GM12878 (cell line): ENCODE data around the gene PLXNA2. TPM values are rescaled to one million over a fixed set of nuclear protein-coding genes. Genes with fewer than 3 reads are reported as not detected.

Experiments used
- ATAC-seq: fragments of 200-7000 bp; cut with Tn5 transposase; 3 replicates; pipeline ENCODE4 v1.9.1; 2020; ENCODE audit warnings: mild to moderate bottlenecking, moderate library complexity
- BruUV-seq: library from RNA; stranded (reverse); fragments of 400-500 nt; replicated peaks from 2 replicates; lab custom pipeline; 2021; lab: Mats Ljungman, UMichigan
- CTCF ChIA-PET: fragments of 300-600 bp; sonication (Branson Sonifier 250); formaldehyde crosslinking; extraction: SDS; loops from one replicate; lab custom pipeline; 2021; ENCODE audit warnings: inconsistent platforms; lab: Yijun Ruan, JAX
- POLR2A ChIA-PET: fragments of 350-600 bp; formaldehyde crosslinking; extraction: SDS; loops from one replicate; lab custom pipeline; 2021; ENCODE audit warnings: inconsistent platforms; lab: Charles Lee
- RAD21 ChIA-PET: fragments of 300-600 bp; sonication (Branson Sonifier 250); formaldehyde crosslinking; loops from one replicate; lab custom pipeline; 2023; ENCODE audit warnings: antibody characterized with exemption; ENCODE audit not compliant: unreplicated experiment; lab: Charles Lee
- SMC1A ChIA-PET: fragments of 300-600 bp; sonication (Branson Sonifier 250); formaldehyde crosslinking; loops from one replicate; lab custom pipeline; 2023; ENCODE audit not compliant: unreplicated experiment, uncharacterized antibody; lab: Charles Lee
- DNase-seq: peaks from one replicate; pipeline ENCODE4 v3.0.0-alpha.2; 2011; ENCODE audit warnings: low read depth, low spot score
- FAIRE-seq: peaks from 3 replicates; lab custom pipeline; 2011; peaks lifted over from hg19 to GRCh38; lab: Jason Lieb, UNC
- H2AFZ ChIP-seq: 2 replicates; pipeline ENCODE4 v1.6.0; 2011; ENCODE audit warnings: low read depth, low read length, control low read depth; ENCODE audit not compliant: control insufficient read depth
- H3K27ac ChIP-seq: 2 replicates; pipeline ENCODE4 v1.5.1; 2011; ENCODE audit warnings: control low read depth; ENCODE audit not compliant: control insufficient read depth, insufficient read depth
- H3K27me3 ChIP-seq, 2 experiments: replicated peaks in 1 of 2; 2 replicates each; pipeline versions ENCODE4 v1.6.0 to v1.6.1; 2011; ENCODE audit warnings: low read length in 1 of 2; ENCODE audit not compliant: control insufficient read depth in 2 of 2, insufficient read depth in 2 of 2
- H3K36me3 ChIP-seq, 2 experiments: 2 replicates each; pipeline ENCODE4 v1.5.1; 2011; ENCODE audit warnings: low read length in 1 of 2; ENCODE audit not compliant: control insufficient read depth in 2 of 2, insufficient read depth in 2 of 2
- H3K4me1 ChIP-seq: 2 replicates; pipeline ENCODE4 v1.6.1; 2011; ENCODE audit warnings: mild to moderate bottlenecking, low read length, moderate library complexity, mixed read lengths; ENCODE audit not compliant: control insufficient read depth, insufficient read depth
- H3K4me2 ChIP-seq: 2 replicates; pipeline ENCODE4 v1.6.0; 2011; ENCODE audit warnings: control low read depth; ENCODE audit not compliant: control insufficient read depth, insufficient read depth
- H3K4me3 ChIP-seq: fragments of 200-600 bp; sonication (generic); 2 replicates; pipeline ENCODE4 v1.5.1; 2016
- H3K79me2 ChIP-seq: 2 replicates; pipeline ENCODE4 v1.6.0; 2011; ENCODE audit warnings: low read length; ENCODE audit not compliant: control insufficient read depth, insufficient read depth
- H3K9ac ChIP-seq: 2 replicates; pipeline ENCODE4 v1.8.0; 2011; ENCODE audit warnings: low read length, control low read depth, mixed read lengths; ENCODE audit not compliant: control insufficient read depth, insufficient read depth
- H3K9me3 ChIP-seq: replicated peaks from 3 replicates; pipeline ENCODE4 v1.5.1; 2011; ENCODE audit warnings: mild to moderate bottlenecking, low read length; ENCODE audit not compliant: control insufficient read depth, insufficient read depth
- H4K20me1 ChIP-seq: 2 replicates; pipeline ENCODE4 v1.6.0; 2011; ENCODE audit not compliant: control insufficient read depth, insufficient read depth
- ASH2L ChIP-seq: fragments of 300-600, 200-600 bp; sonication (generic); IDR thresholded peaks from 2 replicates; pipeline ENCODE4 v1.6.1; 2017; ENCODE audit warnings: low read depth, mild to moderate bottlenecking, borderline replicate concordance
- CBX3 ChIP-seq: fragments of 200-600 bp; sonication (generic); IDR thresholded peaks from 2 replicates; pipeline ENCODE4 v1.6.1; 2016; ENCODE audit warnings: low read depth, borderline replicate concordance
- MEF2B ChIP-seq: fragments of 450-650 bp; IDR thresholded peaks from 2 replicates; pipeline ENCODE4 v1.6.1; 2018; ENCODE audit warnings: mild to moderate bottlenecking, moderate library complexity; ENCODE audit not compliant: partially characterized antibody, poor library complexity, severe bottlenecking
- SMARCA5 ChIP-seq: fragments of 450-650 bp; IDR thresholded peaks from 2 replicates; pipeline ENCODE4 v1.6.1; 2017; ENCODE audit warnings: mild to moderate bottlenecking
- SREBF1 ChIP-seq: IDR thresholded peaks from 2 replicates; pipeline ENCODE4 v1.6.1; 2012; ENCODE audit warnings: mild to moderate bottlenecking, low read length
- SRF ChIP-seq, 2 experiments: IDR thresholded peaks; 2 replicates each; pipeline ENCODE4 v1.6.1; 2011; ENCODE audit warnings: low read depth in 2 of 2, low read length in 2 of 2, mild to moderate bottlenecking in 1 of 2, moderate library complexity in 1 of 2
- STAT3 ChIP-seq: IDR thresholded peaks from 2 replicates; pipeline ENCODE4 v1.6.1; 2011; ENCODE audit warnings: low read depth, low read length, improper control_type of control experiment
- TAF1 ChIP-seq: IDR thresholded peaks from 2 replicates; pipeline ENCODE4 v1.6.1; 2011; ENCODE audit warnings: mild to moderate bottlenecking, low read depth, low read length, borderline replicate concordance
- TCF3 ChIP-seq: IDR thresholded peaks from 2 replicates; pipeline ENCODE4 v1.6.1; 2012; ENCODE audit warnings: low read depth, mild to moderate bottlenecking, low read length, borderline replicate concordance; ENCODE audit not compliant: insufficient read depth
- ZNF274 ChIP-seq: IDR thresholded peaks from one replicate; pipeline ENCODE4 v1.8.0; 2011; ENCODE audit not compliant: insufficient read length, insufficient read depth
- WGBS: methylation state at CpG from one replicate; pipeline ENCODE4 v1.1.6; 2016; ENCODE audit warnings: low lambda C conversion rate; ENCODE audit not compliant: insufficient replicate concordance, insufficient coverage; ENCODE audit errors: missing lambda C conversion rate; 5-methylcytosine and 5-hydroxymethylcytosine counted together
- in situ Hi-C: fragments of 300-500 bp; cut with MboI; formaldehyde crosslinking; loops from 9 replicates; pipeline ENCODE4 v1.14.3; 2018; ENCODE audit warnings: mixed read lengths
- intact Hi-C: fragments of 100-400 bp; cut with micrococcal nuclease; formaldehyde crosslinking; loops from one replicate; pipeline ENCODE4 v1.14.2; 2022; ENCODE audit not compliant: unreplicated experiment
- polyA plus RNA-seq, 11 experiments: library from polyadenylated mRNA; depleted of rRNA in 4 of 11; unstranded in 6 of 11; stranded (reverse) in 5 of 11; fragments of >200 nt; fragmentation: Nextera tagmentation in 4 of 11; fragmentation: Illumina TruSeq in 1 of 11; extraction: Ambion mirVana in 4 of 11; extraction: Trizol in 1 of 11; gene quantifications; 1 replicate in 1 of 11; 2 replicates in 10 of 11; pipeline versions ENCODE4 v1.2.1 to v1.2.3, GENCODE V29; 2011 to 2016; ENCODE audit warnings: inconsistent platforms in 2 of 11, missing spikeins in 2 of 11, low read depth in 1 of 11
- total RNA-seq, 4 experiments: library from RNA; depleted of rRNA in 3 of 4; stranded (reverse); fragments of >200 nt in 3 of 4; fragmentation: Illumina TruSeq in 1 of 4; extraction: Trizol in 1 of 4; gene quantifications; 2 replicates each; pipeline versions ENCODE4 v1.2.1 to v1.2.3, GENCODE V29; 2013 to 2021
- TF ChIP-seq, protein P1 (sequence below): fragments of 450-650 bp; IDR thresholded peaks from 2 replicates; pipeline ENCODE4 v1.6.1; 2017; ENCODE audit warnings: mild to moderate bottlenecking, moderate library complexity
- TF ChIP-seq, protein P2 (sequence below): fragments of 150-350 bp; IDR thresholded peaks from 2 replicates; pipeline ENCODE4 v1.6.1; 2014; ENCODE audit warnings: mild to moderate bottlenecking, low read depth, low read length
- TF ChIP-seq, protein P3 (sequence below): fragments of 450-650 bp; formaldehyde crosslinking; IDR thresholded peaks from 2 replicates; pipeline ENCODE4 v1.4.0; 2022; ENCODE audit warnings: mild to moderate bottlenecking, moderate library complexity

Gene PLXNA2
- total and polyA plus RNA-seq, 10 of the 15 experiments (the other 5 are each of a cell fraction or from before 2014, with no cell fraction given), result under 0.01 to 0.08 (median 0.07) TPM; not detected in 4

DNA sequence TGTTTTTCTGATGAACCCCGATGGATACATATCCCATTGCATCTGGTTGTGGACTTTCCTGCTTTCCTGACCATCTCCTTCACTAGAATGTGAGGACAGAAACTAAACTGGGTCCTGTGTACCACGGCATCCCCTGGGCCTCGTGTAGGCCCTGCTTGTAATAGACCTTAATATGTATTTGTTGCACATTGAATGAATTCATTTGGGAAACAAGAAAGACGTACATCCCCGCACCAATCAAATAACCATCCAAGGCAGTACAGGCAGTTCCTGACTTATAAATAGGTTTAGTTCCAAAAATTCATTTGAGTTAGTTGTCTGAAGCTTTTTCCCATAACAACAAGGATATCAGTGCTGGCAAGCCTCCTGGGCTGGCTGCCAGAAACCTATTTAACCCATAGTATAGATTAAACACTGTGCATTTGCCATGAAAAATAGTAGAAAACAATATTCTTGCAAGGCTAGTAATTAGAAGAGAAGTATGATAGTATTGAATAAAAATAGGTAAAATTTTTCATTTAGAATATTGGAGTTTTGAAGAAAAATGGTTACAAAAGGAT, 251.4 kb downstream of the PLXNA2 start:
- ChIA-PET RAD21 (no interaction called here), SMC1A (interaction anchor here (0.7 kb wide), 1 partner anchor 174 kb away, joined by 3 read pairs; no protein-coding TSS in a partner anchor), CTCF (interaction anchor here (1.1 to 2.2 kb wide), 7 partner anchors 9 to 108 kb away, joined by 3 to 14 read pairs (median 4); no protein-coding TSS in a partner anchor), POLR2A (no interaction called here)
- in situ Hi-C loops, result no loop called here
- Histone ChIP-seq H3K79me2 (no peaks in the 10 kb centered on the region), H3K27me3 (peaks cover 0 to 2% of the 10 kb centered on the region in 2 experiments; a peak in 2 of 4 replicates), H3K4me3 (no peak overlapping the region), H4K20me1 (no peaks in the 10 kb centered on the region), H3K9ac (no peak overlapping the region), H2AFZ (no peak overlapping the region), H3K4me2 (no peak overlapping the region), H3K36me3 (no peaks in the 10 kb centered on the region), H3K27ac (no peak overlapping the region), H3K9me3 (no peaks in the 10 kb centered on the region; the same call in 2 of the 3 replicates), H3K4me1 (no peaks in the 10 kb centered on the region)
- TF ChIP-seq, protein P1, sequence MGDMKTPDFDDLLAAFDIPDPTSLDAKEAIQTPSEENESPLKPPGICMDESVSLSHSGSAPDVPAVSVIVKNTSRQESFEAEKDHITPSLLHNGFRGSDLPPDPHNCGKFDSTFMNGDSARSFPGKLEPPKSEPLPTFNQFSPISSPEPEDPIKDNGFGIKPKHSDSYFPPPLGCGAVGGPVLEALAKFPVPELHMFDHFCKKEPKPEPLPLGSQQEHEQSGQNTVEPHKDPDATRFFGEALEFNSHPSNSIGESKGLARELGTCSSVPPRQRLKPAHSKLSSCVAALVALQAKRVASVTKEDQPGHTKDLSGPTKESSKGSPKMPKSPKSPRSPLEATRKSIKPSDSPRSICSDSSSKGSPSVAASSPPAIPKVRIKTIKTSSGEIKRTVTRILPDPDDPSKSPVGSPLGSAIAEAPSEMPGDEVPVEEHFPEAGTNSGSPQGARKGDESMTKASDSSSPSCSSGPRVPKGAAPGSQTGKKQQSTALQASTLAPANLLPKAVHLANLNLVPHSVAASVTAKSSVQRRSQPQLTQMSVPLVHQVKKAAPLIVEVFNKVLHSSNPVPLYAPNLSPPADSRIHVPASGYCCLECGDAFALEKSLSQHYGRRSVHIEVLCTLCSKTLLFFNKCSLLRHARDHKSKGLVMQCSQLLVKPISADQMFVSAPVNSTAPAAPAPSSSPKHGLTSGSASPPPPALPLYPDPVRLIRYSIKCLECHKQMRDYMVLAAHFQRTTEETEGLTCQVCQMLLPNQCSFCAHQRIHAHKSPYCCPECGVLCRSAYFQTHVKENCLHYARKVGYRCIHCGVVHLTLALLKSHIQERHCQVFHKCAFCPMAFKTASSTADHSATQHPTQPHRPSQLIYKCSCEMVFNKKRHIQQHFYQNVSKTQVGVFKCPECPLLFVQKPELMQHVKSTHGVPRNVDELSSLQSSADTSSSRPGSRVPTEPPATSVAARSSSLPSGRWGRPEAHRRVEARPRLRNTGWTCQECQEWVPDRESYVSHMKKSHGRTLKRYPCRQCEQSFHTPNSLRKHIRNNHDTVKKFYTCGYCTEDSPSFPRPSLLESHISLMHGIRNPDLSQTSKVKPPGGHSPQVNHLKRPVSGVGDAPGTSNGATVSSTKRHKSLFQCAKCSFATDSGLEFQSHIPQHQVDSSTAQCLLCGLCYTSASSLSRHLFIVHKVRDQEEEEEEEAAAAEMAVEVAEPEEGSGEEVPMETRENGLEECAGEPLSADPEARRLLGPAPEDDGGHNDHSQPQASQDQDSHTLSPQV, result no peak
- TF ChIP-seq, protein P2, sequence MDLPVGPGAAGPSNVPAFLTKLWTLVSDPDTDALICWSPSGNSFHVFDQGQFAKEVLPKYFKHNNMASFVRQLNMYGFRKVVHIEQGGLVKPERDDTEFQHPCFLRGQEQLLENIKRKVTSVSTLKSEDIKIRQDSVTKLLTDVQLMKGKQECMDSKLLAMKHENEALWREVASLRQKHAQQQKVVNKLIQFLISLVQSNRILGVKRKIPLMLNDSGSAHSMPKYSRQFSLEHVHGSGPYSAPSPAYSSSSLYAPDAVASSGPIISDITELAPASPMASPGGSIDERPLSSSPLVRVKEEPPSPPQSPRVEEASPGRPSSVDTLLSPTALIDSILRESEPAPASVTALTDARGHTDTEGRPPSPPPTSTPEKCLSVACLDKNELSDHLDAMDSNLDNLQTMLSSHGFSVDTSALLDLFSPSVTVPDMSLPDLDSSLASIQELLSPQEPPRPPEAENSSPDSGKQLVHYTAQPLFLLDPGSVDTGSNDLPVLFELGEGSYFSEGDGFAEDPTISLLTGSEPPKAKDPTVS, result no peak
- TF ChIP-seq SRF (IDR thresholded peaks at IDR 0.05; ENCODE audit: low read depth in 2 of 2, low read length in 2 of 2), result no peak
- no peak for TF ChIP-seq MEF2B
- no peak for TF ChIP-seq ASH2L
- no peak for TF ChIP-seq TCF3
- TF ChIP-seq STAT3, result no peak
- TF ChIP-seq SMARCA5, result no peak
- TF ChIP-seq SREBF1, result no peak
- TF ChIP-seq TAF1, result no peak
- TF ChIP-seq ZNF274, result no peak
- TF ChIP-seq CBX3, result no peak
- TF ChIP-seq, protein P3, sequence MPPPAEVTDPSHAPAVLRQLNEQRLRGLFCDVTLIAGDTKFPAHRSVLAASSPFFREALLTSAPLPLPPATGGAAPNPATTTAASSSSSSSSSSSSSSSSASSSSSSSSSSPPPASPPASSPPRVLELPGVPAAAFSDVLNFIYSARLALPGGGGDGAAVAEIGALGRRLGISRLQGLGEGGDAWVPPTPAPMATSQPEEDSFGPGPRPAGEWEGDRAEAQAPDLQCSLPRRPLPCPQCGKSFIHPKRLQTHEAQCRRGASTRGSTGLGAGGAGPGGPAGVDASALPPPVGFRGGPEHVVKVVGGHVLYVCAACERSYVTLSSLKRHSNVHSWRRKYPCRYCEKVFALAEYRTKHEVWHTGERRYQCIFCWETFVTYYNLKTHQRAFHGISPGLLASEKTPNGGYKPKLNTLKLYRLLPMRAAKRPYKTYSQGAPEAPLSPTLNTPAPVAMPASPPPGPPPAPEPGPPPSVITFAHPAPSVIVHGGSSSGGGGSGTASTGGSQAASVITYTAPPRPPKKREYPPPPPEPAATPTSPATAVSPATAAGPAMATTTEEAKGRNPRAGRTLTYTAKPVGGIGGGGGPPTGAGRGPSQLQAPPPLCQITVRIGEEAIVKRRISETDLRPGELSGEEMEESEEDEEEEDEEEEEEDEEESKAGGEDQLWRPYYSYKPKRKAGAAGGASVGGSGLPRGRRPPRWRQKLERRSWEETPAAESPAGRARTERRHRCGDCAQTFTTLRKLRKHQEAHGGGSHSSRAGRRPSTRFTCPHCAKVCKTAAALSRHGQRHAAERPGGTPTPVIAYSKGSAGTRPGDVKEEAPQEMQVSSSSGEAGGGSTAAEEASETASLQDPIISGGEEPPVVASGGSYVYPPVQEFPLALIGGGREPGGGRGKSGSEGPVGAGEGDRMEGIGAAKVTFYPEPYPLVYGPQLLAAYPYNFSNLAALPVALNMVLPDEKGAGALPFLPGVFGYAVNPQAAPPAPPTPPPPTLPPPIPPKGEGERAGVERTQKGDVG, result no peak
- WGBS, result 48% methylated on average over 5 of the region's 5 CpGs
- FAIRE-seq, result no peak
- BruUV-seq, result no TSS peak
- ATAC-seq, result no peak
- intact Hi-C loops, result no loop called here
- no peak for DNase-seq
